ENCODE results near the gene RPL23.
"Not testable (repeated sequence)": the region's sequence is repeated elsewhere in the genome, so short reads cannot be mapped to it uniquely, and the experiment has no call there.

RPL23 gene

GRCh38 chr17:38867179-38867967 lies 13.9 kb upstream of the RPL23 start:
- peak; percentile 77 for DNase-seq

GRCh38 chr17:38864636-38865398 lies 11.3 kb upstream of the RPL23 start:
- DNase-seq = peak; percentile 11

GRCh38 chr17:38861399-38861843 lies 7.9 kb upstream of the RPL23 start:
- DNase-seq = peak; percentile 19

GRCh38 chr17:38857271-38857670 lies 3.8 kb upstream of the RPL23 start:
- DNase-seq = no peak

- not testable (repeated sequence) for DNase-seq
Measured at GRCh38 chr17:38855101-38855714, 1.7 kb upstream of the RPL23 start.

GRCh38 chr17:38852771-38853291 lies 690 bp downstream of the RPL23 start:
- no peak for DNase-seq

- no peak for DNase-seq
Measured at GRCh38 chr17:38851434-38851833, 2.1 kb downstream of the RPL23 start.

- no peak for DNase-seq
Measured at GRCh38 chr17:38850374-38850773, 3.1 kb downstream of the RPL23 start.

GRCh38 chr17:38848939-38849605 lies 4.4 kb downstream of the RPL23 start:
- DNase-seq = no peak

- no peak for DNase-seq
Measured at GRCh38 chr17:38848557-38848891, 5.0 kb downstream of the RPL23 start.

- DNase-seq = no peak
Measured at GRCh38 chr17:38844261-38844757, 9.2 kb downstream of the RPL23 start.

- DNase-seq = no peak
Measured at GRCh38 chr17:38825762-38826247, 27.7 kb downstream of the RPL23 start.

GRCh38 chr17:38824899-38825761 lies 28.4 kb downstream of the RPL23 start, which contains the start of gene CWC25:
Gene CWC25, minus strand, starts transcription at chr17:38825321. Its CDS starts 138 bp downstream, at chr17:38825183.
- peak; percentile 92 for DNase-seq

- DNase-seq = no peak
Measured at GRCh38 chr17:38815576-38816193, 37.8 kb downstream of the RPL23 start.

- DNase-seq = no peak
Measured at GRCh38 chr17:38809828-38810227, 43.7 kb downstream of the RPL23 start.

GRCh38 chr17:38800237-38800760 lies 53.2 kb downstream of the RPL23 start:
- DNase-seq = no peak

- peak; percentile 98 for DNase-seq
Measured at GRCh38 chr17:38799501-38800236, 53.9 kb downstream of the RPL23 start, which contains the start of gene PIP4K2B. Gene PIP4K2B, minus strand, starts transcription at chr17:38799556. Its CDS starts 132 bp downstream, at chr17:38799424.

GRCh38 chr17:38798614-38799500 lies 54.7 kb downstream of the RPL23 start:
- DNase-seq = peak; percentile 32

Measured in NCI-H1092 treated with DMSO at 0.1 percent for 48 hours (cell line).